AG04449 (cell line): ENCODE data around the gene EXD3.

Experiments
- CTCF ChIA-PET: fragments of 350-600 bp; formaldehyde crosslinking; extraction: SDS; loops from one replicate; lab custom pipeline; 2021; ENCODE audit warnings: antibody characterized with exemption; lab: Yijun Ruan, JAX
- POLR2A ChIA-PET: fragments of 400-600, 350-600 bp; formaldehyde crosslinking; extraction: SDS; loops from one replicate; lab custom pipeline; 2020; ENCODE audit warnings: antibody characterized with exemption, inconsistent platforms; lab: Yijun Ruan, JAX
- DNase-seq: peaks from one replicate; pipeline ENCODE4 v3.0.0-alpha.2; 2010; ENCODE audit warnings: low read depth, low spot score
- H3K4me3 ChIP-seq: 2 replicates; pipeline ENCODE4 v1.5.1; 2011; ENCODE audit warnings: low read depth, mild to moderate bottlenecking, control low read depth, low read length
- CTCF ChIP-seq: IDR thresholded peaks from one replicate; pipeline ENCODE4 v1.5.1; 2011; ENCODE audit warnings: mild to moderate bottlenecking, moderate library complexity, low read length, control low read depth, inconsistent platforms; ENCODE audit not compliant: insufficient read depth; ENCODE audit errors: missing control alignments

Gene EXD3

DNA sequence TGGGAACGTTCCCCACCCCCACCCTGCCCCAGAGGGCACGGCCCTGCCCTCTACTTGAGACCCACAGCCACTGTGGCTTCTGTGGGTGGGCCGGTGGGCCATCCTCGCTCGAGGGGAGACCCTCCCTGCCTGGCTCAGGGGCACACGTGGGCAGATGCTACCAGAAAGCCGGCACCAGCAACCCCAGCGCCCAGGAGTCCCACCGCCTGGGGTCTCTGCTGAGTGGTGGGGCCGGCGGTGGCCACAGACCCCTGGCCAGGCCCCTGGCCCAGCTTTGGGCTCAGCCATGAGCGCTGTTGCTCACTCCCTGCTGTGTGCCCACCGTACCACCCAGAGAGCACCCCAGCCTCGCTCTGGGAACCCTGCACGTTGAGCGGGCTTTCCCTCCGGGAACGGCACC is 104.4 kb downstream of the EXD3 start:
- no peak for DNase-seq
- ChIA-PET POLR2A (interaction anchor here (0.6 kb wide), 1 partner anchor 62 kb away, joined by 3 read pairs; no protein-coding TSS in a partner anchor), CTCF (interaction anchor here (0.7 to 1.3 kb wide), 2 partner anchors 16 to 17 kb away, joined by 4 to 6 read pairs; partner anchors contain the start of gene NRARP)
- H3K4me3 ChIP-seq = no peak overlapping the region
- TF ChIP-seq CTCF = no peak

GRCh38 chr9:137317718-137318511 is 105.0 kb downstream of the EXD3 start:
- ChIA-PET CTCF (interaction anchor here (0.7 to 1.1 kb wide), 2 partner anchors 16 to 107 kb away, joined by 3 to 4 read pairs; partner anchors contain the start of gene NRARP), POLR2A (interaction anchor here (0.6 kb wide), 1 partner anchor 63 kb away, joined by 3 read pairs; no protein-coding TSS in a partner anchor)
- TF ChIP-seq CTCF = no peak
- no peak overlapping the region for H3K4me3 ChIP-seq
- no peak for DNase-seq

DNA sequence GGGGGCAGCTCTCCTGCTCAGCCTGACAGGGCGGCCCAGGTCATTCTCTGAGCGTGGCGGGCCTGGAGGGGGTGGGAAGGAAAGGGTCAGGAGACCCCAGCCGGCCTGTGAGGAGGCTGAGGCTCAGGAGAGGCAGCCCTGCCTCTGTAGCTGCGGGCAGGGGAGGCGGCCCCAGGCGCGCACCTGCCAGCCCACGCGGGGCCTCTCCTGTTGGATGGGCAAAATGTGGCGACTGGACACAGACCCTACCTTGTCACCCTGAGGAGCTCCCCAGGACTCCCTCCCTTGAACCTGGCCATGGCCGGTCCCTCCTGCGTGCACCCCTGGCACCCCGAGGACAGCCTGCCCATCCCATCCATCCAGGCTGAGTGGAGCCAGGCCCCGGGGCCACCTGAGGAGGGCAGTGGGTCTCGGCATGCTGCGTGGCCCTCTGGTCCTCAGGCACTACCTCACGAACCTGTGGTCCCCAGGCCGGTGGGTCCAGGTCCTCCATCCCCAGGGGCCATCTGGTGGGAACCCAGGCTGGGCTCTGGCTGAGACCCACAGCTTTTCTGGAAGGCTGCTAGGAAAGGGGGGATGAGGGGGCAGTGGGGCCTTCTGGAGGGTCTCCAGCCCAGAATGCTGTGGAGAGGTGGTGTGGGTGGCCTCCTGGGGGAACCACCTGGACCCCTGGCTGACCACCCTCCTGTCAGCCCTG is 105.8 kb downstream of the EXD3 start:
- no peak for TF ChIP-seq CTCF
- DNase-seq = no peak
- H3K4me3 ChIP-seq = no peak overlapping the region
- CTCF ChIA-PET = interaction anchor here (1.1 to 1.4 kb wide), 2 partner anchors 106 to 108 kb away, joined by 3 to 5 read pairs; partner anchors contain the start of genes EXD3 and NOXA1
- POLR2A ChIA-PET = interaction anchor here (1.4 kb wide), 1 partner anchor 76 kb away, joined by 5 read pairs; the partner anchor contains the start of gene TUBB4B

- CTCF ChIA-PET = interaction anchor here (1.1 to 1.4 kb wide), 2 partner anchors 107 to 109 kb away, joined by 3 to 5 read pairs; partner anchors contain the start of genes EXD3 and NOXA1
Measured at GRCh38 chr9:137316012-137316981, 106.7 kb downstream of the EXD3 start.

More at GRCh38 chr9:137316012-137316981, 106.7 kb downstream of the EXD3 start:
- DNase-seq = no peak
- H3K4me3 ChIP-seq = no peak overlapping the region
- POLR2A ChIA-PET = interaction anchor here (1.4 kb wide), 1 partner anchor 75 kb away, joined by 5 read pairs; the partner anchor contains the start of gene TUBB4B
- no peak for TF ChIP-seq CTCF
